ENCODE data around the gene SDF2L1.

DNA sequence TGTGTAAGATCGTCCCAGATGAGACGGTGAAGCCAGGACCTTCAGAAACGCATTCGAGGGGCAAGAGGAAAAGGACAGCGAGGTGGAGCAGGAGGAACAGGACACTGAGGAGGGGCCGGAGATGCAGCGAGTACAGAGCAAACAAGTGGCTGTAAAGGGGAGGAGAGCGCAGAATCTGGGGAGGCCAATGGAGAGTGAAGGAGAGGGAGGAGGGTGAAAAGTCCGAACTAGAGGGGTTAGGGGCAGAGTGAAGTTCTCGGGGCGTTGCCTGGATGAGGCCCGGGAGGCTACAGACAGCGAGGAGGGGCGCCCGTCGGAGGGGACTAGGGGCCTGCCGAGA lies 14.9 kb downstream of the SDF2L1 start:
- TF ChIP-seq ARNT (IDR thresholded peaks at IDR 0.05): no peak
- TF ChIP-seq, protein P1, sequence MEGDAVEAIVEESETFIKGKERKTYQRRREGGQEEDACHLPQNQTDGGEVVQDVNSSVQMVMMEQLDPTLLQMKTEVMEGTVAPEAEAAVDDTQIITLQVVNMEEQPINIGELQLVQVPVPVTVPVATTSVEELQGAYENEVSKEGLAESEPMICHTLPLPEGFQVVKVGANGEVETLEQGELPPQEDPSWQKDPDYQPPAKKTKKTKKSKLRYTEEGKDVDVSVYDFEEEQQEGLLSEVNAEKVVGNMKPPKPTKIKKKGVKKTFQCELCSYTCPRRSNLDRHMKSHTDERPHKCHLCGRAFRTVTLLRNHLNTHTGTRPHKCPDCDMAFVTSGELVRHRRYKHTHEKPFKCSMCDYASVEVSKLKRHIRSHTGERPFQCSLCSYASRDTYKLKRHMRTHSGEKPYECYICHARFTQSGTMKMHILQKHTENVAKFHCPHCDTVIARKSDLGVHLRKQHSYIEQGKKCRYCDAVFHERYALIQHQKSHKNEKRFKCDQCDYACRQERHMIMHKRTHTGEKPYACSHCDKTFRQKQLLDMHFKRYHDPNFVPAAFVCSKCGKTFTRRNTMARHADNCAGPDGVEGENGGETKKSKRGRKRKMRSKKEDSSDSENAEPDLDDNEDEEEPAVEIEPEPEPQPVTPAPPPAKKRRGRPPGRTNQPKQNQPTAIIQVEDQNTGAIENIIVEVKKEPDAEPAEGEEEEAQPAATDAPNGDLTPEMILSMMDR (CRISPR knock-in tag; IDR thresholded peaks at IDR 0.05): no peak
